PC-3 (cell line): Measurements from ENCODE around the gene NTNG1.

ENCODE experiments used
- CTCF ChIP-seq: fragments of 300-600 bp; sonication (generic); conservative IDR thresholded peaks from 2 replicates; pipeline ENCODE4 v1.5.1; 2017; ENCODE audit warnings: antibody characterized with exemption, low read depth, mild to moderate bottlenecking, low read length
- EZH2 ChIP-seq: fragments of 300-600 bp; sonication (generic); IDR thresholded peaks from one replicate; pipeline ENCODE4 v1.6.1; 2017; ENCODE audit warnings: antibody characterized with exemption, mild to moderate bottlenecking, low read length; ENCODE audit not compliant: unreplicated experiment

GRCh38 chr1:107264561-107264960, 123.7 kb downstream of the NTNG1 start:
- TF ChIP-seq CTCF (no peak), EZH2 (no peak)
